ENCODE results near the gene ZNF19. TPM values are rescaled to one million over a fixed set of nuclear protein-coding genes. Genes with fewer than 3 reads are reported as not detected.
A peak's percentile ranks its signal among the peaks of the same experiment; 100 is the strongest.

The ZNF19 gene
- total RNA-seq, 2 experiments from 2014 or later = 3.7 to 3.9 TPM

DNA sequence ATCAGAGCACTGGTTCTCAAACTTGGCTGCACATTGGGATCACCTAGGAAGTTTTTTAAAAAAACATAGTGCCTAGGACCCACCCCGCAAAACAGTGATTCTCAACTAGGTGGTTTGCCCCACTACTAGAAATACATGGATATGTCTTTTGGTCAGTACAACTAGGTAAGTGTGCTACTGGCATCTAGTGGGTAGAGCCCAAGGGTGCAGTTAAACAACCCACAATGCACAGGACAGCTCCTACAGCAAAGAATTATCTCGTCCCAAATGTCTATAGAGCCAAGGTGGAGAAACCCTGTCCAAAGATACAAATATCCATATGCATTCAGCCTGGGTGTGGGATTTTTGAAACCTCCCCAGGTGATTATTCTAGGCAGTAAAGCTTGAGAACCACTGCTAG lies 11.8 kb upstream of the ZNF19 start:
- no TSS peak for BruUV-seq (replicated peaks)
- TF ChIP-seq EZH2phosphoT487 (IDR thresholded peaks at IDR 0.05; ENCODE audit: borderline replicate concordance, low read depth, low read length) = no peak
- Histone ChIP-seq H3K4me3 (ENCODE audit: low read depth, low read length, poor library complexity, severe bottlenecking) (no peak overlapping the region), H3K4me2 (ENCODE audit: low read length) (no peak overlapping the region), H3K9me2 (ENCODE audit: insufficient read depth, low read length) (no peaks in the 10 kb centered on the region), H2AFZ (ENCODE audit: low read length) (no peak overlapping the region), H4K20me1 (ENCODE audit: insufficient read depth, low read length) (no peaks in the 10 kb centered on the region), H3K4me1 (ENCODE audit: insufficient read depth, low read length, poor library complexity, severe bottlenecking) (no peaks in the 10 kb centered on the region), H3K27ac (ENCODE audit: low read depth, low read length, poor library complexity, severe bottlenecking) (no peak overlapping the region), H3K79me2 (ENCODE audit: insufficient read depth, low read depth, low read length) (no peaks in the 10 kb centered on the region), H3K9me3 (ENCODE audit: low read length) (no peaks in the 10 kb centered on the region), H3K36me3 (ENCODE audit: insufficient read depth, low read length) (no peaks in the 10 kb centered on the region)
- DNase-seq (ENCODE audit: low spot score) = no peak
- POLR2A ChIA-PET = no interaction called here
- CTCF ChIA-PET (ENCODE audit: unreplicated experiment) = interaction anchor here (0.9 to 1.5 kb wide), 2 partner anchors 64 to 110 kb away, joined by 3 to 7 read pairs; no protein-coding TSS in a partner anchor
- intact Hi-C loops (cut with micrococcal nuclease; ENCODE audit: unreplicated experiment) = no loop called here

DNA sequence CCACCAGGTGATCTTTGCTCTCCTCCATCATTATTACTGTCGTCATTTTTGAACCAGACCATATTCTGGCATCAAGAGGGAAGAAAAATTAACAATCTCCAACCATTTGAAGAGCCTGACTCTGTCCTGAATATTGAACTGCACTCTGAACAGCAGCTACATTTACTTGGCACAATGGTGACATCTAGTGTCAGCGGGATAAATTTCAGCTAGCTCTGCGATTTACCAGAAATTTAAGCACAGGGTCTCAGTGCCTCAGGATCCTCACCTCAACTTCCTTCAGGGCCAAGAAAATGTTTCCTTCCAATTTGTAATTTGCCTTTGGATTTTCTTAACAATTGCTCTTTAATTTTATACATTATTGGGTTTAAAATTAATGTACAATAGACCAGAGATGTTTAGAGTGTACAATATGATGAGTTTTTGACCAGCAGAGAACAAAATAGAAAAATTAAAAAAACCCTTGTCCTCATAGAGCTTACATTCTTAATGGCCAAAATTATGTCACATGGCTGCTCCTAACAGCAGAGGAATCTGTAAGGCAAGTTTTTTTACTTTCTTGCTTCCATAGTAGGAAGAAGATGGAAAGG lies 10.7 kb upstream of the ZNF19 start:
- Histone ChIP-seq H3K79me2 (ENCODE audit: insufficient read depth, low read depth, low read length) (no peaks in the 10 kb centered on the region), H3K4me1 (ENCODE audit: insufficient read depth, low read length, poor library complexity, severe bottlenecking) (no peaks in the 10 kb centered on the region), H4K20me1 (ENCODE audit: insufficient read depth, low read length) (no peaks in the 10 kb centered on the region), H3K9me3 (ENCODE audit: low read length) (no peaks in the 10 kb centered on the region), H3K27ac (ENCODE audit: low read depth, low read length, poor library complexity, severe bottlenecking) (no peak overlapping the region), H3K9me2 (ENCODE audit: insufficient read depth, low read length) (no peaks in the 10 kb centered on the region), H3K4me3 (ENCODE audit: low read depth, low read length, poor library complexity, severe bottlenecking) (no peak overlapping the region), H3K36me3 (ENCODE audit: insufficient read depth, low read length) (no peaks in the 10 kb centered on the region), H2AFZ (ENCODE audit: low read length) (no peak overlapping the region), H3K4me2 (ENCODE audit: low read length) (no peak overlapping the region)
- peak; percentile 69 for DNase-seq (ENCODE audit: low spot score)
- POLR2A ChIA-PET = interaction anchor here (0.7 to 0.8 kb wide), 2 partner anchors 18 to 97 kb away, joined by 4 read pairs; no protein-coding TSS in a partner anchor
- CTCF ChIA-PET (ENCODE audit: unreplicated experiment) = interaction anchor here (0.6 to 1.4 kb wide), 3 partner anchors 16 to 111 kb away, joined by 3 to 5 read pairs (median 4); no protein-coding TSS in a partner anchor
- intact Hi-C loops (cut with micrococcal nuclease; ENCODE audit: unreplicated experiment) = loop anchor here (1.0 kb wide), 2 partner anchors 88 to 111 kb away; no protein-coding TSS in a partner anchor
- TF ChIP-seq EZH2phosphoT487 (IDR thresholded peaks at IDR 0.05; ENCODE audit: borderline replicate concordance, low read depth, low read length) = no peak
- peak; percentile 93 for TF ChIP-seq CTCF (conservative IDR thresholded peaks at IDR 0.05; ENCODE audit: low read length)
- no TSS peak for BruUV-seq (replicated peaks)

DNA sequence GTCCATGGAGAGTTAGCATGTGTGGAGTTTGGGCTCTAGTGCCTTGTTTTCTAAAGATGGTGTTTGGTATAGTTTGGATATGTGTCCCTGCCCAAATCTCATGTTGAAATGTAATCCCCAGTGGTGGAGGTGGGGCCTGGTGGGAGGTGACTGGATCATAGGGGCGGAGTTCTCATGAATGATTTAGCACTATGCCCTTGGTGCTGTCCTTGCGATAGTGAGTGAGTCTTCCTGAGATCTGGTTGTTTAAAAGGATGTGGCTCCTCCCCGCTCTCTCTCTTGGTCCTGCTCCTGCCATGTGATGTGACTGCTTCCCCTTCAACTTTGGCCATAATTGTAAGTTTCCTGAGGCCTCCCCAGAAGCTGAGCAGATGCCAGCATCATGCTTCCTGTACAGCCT lies 8.9 kb upstream of the ZNF19 start:
- intact Hi-C loops (cut with micrococcal nuclease; ENCODE audit: unreplicated experiment) = no loop called here
- Histone ChIP-seq H3K4me3 (ENCODE audit: low read depth, low read length, poor library complexity, severe bottlenecking) (no peak overlapping the region), H3K27ac (ENCODE audit: low read depth, low read length, poor library complexity, severe bottlenecking) (no peak overlapping the region), H3K36me3 (ENCODE audit: insufficient read depth, low read length) (no peaks in the 10 kb centered on the region), H4K20me1 (ENCODE audit: insufficient read depth, low read length) (no peaks in the 10 kb centered on the region), H2AFZ (ENCODE audit: low read length) (no peak overlapping the region), H3K4me2 (ENCODE audit: low read length) (no peak overlapping the region), H3K9me2 (ENCODE audit: insufficient read depth, low read length) (no peaks in the 10 kb centered on the region), H3K9me3 (ENCODE audit: low read length) (no peaks in the 10 kb centered on the region), H3K79me2 (ENCODE audit: insufficient read depth, low read depth, low read length) (no peaks in the 10 kb centered on the region), H3K4me1 (ENCODE audit: insufficient read depth, low read length, poor library complexity, severe bottlenecking) (no peaks in the 10 kb centered on the region)
- TF ChIP-seq CTCF (conservative IDR thresholded peaks at IDR 0.05; ENCODE audit: low read length) = no peak
- no peak for TF ChIP-seq EZH2phosphoT487 (IDR thresholded peaks at IDR 0.05; ENCODE audit: borderline replicate concordance, low read depth, low read length)
- ChIA-PET CTCF (ENCODE audit: unreplicated experiment) (interaction anchor here (0.7 kb wide), 1 partner anchor 68 kb away, joined by 3 read pairs; no protein-coding TSS in a partner anchor), POLR2A (interaction anchor here (0.6 kb wide), 1 partner anchor 271 kb away, joined by 3 read pairs; no protein-coding TSS in a partner anchor)
- no TSS peak for BruUV-seq (replicated peaks)
- no peak for DNase-seq (ENCODE audit: low spot score)

All from OCI-LY7 (cell line).